SK-N-SH treated with all-trans-retinoic acid at 6 μM for 48 hours (cell line): ENCODE measurements around the gene PTPRF.

Source experiments
- ARNTL ChIP-seq: fragments of 450-650 bp; formaldehyde crosslinking; IDR thresholded peaks from 2 replicates; pipeline ENCODE4 v1.5.0; 2020; ENCODE audit warnings: low read depth, mild to moderate bottlenecking, moderate library complexity, borderline replicate concordance
- BACH2 ChIP-seq: fragments of 250-450 bp; sonication (Bioruptor Pico); IDR thresholded peaks from 2 replicates; pipeline ENCODE4 v1.9.0; 2021; ENCODE audit warnings: mild to moderate bottlenecking, borderline replicate concordance
- ISL1 ChIP-seq: fragments of 250-450 bp; sonication (Bioruptor Pico); IDR thresholded peaks from 2 replicates; pipeline ENCODE4 v2.1.2; 2022; ENCODE audit warnings: mild to moderate bottlenecking, moderate library complexity
- RARB ChIP-seq: fragments of 250-450 bp; sonication (Bioruptor Pico); IDR thresholded peaks from 2 replicates; pipeline ENCODE4 v1.8.0; 2021; ENCODE audit warnings: mild to moderate bottlenecking, moderate library complexity
- TCF4 ChIP-seq: fragments of 250-450 bp; sonication (Bioruptor Pico); IDR thresholded peaks from 2 replicates; pipeline ENCODE4 v1.8.0; 2021; ENCODE audit warnings: mild to moderate bottlenecking, moderate library complexity, borderline replicate concordance
- ZFP3 ChIP-seq: fragments of 250-450 bp; sonication (Bioruptor Pico); IDR thresholded peaks from 2 replicates; pipeline ENCODE4 v1.5.0; 2020; ENCODE audit warnings: mild to moderate bottlenecking, moderate library complexity
- ZFP30 ChIP-seq: fragments of 450-650 bp; formaldehyde crosslinking; IDR thresholded peaks from 2 replicates; pipeline ENCODE4 v1.5.0; 2022; ENCODE audit warnings: mild to moderate bottlenecking, moderate library complexity
- TF ChIP-seq, protein P1 (sequence below): fragments of 250-450 bp; sonication (Bioruptor Pico); IDR thresholded peaks from 2 replicates; pipeline ENCODE4 v1.8.0; 2020; ENCODE audit warnings: mild to moderate bottlenecking, moderate library complexity, borderline replicate concordance
- TF ChIP-seq, protein P2 (sequence below): fragments of 250-450 bp; sonication (Bioruptor Pico); IDR thresholded peaks from 2 replicates; pipeline ENCODE4 v1.5.0; 2020; ENCODE audit warnings: mild to moderate bottlenecking, moderate library complexity

GRCh38 chr1:43586136-43586731 lies 55.6 kb downstream of the PTPRF start:
- TF ChIP-seq BACH2 (no peak), RARB (CRISPR knock-in tag) (no peak), ARNTL (CRISPR knock-in tag) (no peak), ZFP3 (CRISPR knock-in tag) (no peak), TCF4 (CRISPR knock-in tag) (no peak), ISL1 (CRISPR knock-in tag) (no peak), ZFP30 (no peak)
- TF ChIP-seq, protein P1, sequence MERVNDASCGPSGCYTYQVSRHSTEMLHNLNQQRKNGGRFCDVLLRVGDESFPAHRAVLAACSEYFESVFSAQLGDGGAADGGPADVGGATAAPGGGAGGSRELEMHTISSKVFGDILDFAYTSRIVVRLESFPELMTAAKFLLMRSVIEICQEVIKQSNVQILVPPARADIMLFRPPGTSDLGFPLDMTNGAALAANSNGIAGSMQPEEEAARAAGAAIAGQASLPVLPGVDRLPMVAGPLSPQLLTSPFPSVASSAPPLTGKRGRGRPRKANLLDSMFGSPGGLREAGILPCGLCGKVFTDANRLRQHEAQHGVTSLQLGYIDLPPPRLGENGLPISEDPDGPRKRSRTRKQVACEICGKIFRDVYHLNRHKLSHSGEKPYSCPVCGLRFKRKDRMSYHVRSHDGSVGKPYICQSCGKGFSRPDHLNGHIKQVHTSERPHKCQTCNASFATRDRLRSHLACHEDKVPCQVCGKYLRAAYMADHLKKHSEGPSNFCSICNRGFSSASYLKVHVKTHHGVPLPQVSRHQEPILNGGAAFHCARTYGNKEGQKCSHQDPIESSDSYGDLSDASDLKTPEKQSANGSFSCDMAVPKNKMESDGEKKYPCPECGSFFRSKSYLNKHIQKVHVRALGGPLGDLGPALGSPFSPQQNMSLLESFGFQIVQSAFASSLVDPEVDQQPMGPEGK (CRISPR knock-in tag) = no peak
- TF ChIP-seq, protein P2, sequence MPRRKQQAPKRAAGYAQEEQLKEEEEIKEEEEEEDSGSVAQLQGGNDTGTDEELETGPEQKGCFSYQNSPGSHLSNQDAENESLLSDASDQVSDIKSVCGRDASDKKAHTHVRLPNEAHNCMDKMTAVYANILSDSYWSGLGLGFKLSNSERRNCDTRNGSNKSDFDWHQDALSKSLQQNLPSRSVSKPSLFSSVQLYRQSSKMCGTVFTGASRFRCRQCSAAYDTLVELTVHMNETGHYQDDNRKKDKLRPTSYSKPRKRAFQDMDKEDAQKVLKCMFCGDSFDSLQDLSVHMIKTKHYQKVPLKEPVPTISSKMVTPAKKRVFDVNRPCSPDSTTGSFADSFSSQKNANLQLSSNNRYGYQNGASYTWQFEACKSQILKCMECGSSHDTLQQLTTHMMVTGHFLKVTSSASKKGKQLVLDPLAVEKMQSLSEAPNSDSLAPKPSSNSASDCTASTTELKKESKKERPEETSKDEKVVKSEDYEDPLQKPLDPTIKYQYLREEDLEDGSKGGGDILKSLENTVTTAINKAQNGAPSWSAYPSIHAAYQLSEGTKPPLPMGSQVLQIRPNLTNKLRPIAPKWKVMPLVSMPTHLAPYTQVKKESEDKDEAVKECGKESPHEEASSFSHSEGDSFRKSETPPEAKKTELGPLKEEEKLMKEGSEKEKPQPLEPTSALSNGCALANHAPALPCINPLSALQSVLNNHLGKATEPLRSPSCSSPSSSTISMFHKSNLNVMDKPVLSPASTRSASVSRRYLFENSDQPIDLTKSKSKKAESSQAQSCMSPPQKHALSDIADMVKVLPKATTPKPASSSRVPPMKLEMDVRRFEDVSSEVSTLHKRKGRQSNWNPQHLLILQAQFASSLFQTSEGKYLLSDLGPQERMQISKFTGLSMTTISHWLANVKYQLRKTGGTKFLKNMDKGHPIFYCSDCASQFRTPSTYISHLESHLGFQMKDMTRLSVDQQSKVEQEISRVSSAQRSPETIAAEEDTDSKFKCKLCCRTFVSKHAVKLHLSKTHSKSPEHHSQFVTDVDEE (CRISPR knock-in tag) = no peak
